NB4 (cell line): ENCODE results near the gene TRAF3IP3.

Experiments
- CTCF ChIP-seq: IDR thresholded peaks from one replicate; pipeline ENCODE4 v1.5.1; 2012; ENCODE audit warnings: low read depth, low read length
- POLR2A ChIP-seq: IDR thresholded peaks from 2 replicates; pipeline ENCODE4 v1.6.1; 2011; ENCODE audit warnings: mild to moderate bottlenecking; ENCODE audit not compliant: insufficient read length; ENCODE audit errors: extremely low read depth

- TF ChIP-seq CTCF (no peak), POLR2A (no peak)
Measured at GRCh38 chr1:209715314-209715713, 40.5 kb upstream of the TRAF3IP3 start.
